Spleen (tissue), 7 donors: ENCODE results near the gene OLA1.

Experiments used
- CTCF ChIP-seq, 11 experiments: fragments of 200-600 bp in 7 of 11; fragments of 450-650 bp in 4 of 11; sonication (generic) in 4 of 11; IDR thresholded peaks in 8 of 11; conservative IDR thresholded peaks in 3 of 11; 1 replicate in 7 of 11; 2 replicates in 4 of 11; pipeline versions ENCODE4 v1.4.0 to v1.8.0; 2016 to 2021; ENCODE audit warnings: antibody characterized with exemption in 11 of 11, inconsistent platforms in 4 of 11, mild to moderate bottlenecking in 1 of 11
- POLR2A ChIP-seq, 3 donors: fragments of 450-650 bp; IDR thresholded peaks; one replicate each; pipeline ENCODE4 v1.5.1; 2017; ENCODE audit warnings: antibody characterized with exemption in 3 of 3, mild to moderate bottlenecking in 1 of 3
- donor health status: DM: no; HTN: no; CAD: no; lungs with moderate emphysema.
- donor health status: DM: no; HTN: no; CAD: no.
- donor health status: DM: no; HTN: no; CAD: no.

GRCh38 chr2:174236429-174236828 is 11.9 kb downstream of the OLA1 start:
- TF ChIP-seq POLR2A (IDR thresholded peaks at IDR 0.05) (no peak), CTCF (IDR thresholded peaks at IDR 0.05 in 8 of 11, conservative IDR thresholded peaks at IDR 0.05 in 3 of 11) (no peak)
